GM21723 (cell line): ENCODE data around the gene SF3A1.

Experiments used
- ATAC-seq: cut with Tn5 transposase; IDR thresholded peaks from one replicate; pipeline ENCODE4 v1.9.1; 2021; ENCODE audit warnings: mild to moderate bottlenecking, moderate library complexity; ENCODE audit not compliant: unreplicated experiment

Gene SF3A1

GRCh38 chr22:30386960-30387827 lies 30.5 kb upstream of the SF3A1 start, which contains the start of gene RNF215:
TSS of gene RNF215 (minus strand) at chr22:30387411. CDS start at chr22:30387313, 98 bp downstream.
- ATAC-seq, result peak; percentile 72

- no peak for ATAC-seq
Observed at GRCh38 chr22:30386608-30386959, 29.9 kb upstream of the SF3A1 start.

- ATAC-seq, result no peak
Observed at GRCh38 chr22:30385942-30386341, 29.2 kb upstream of the SF3A1 start.

GRCh38 chr22:30383061-30383460 lies 26.4 kb upstream of the SF3A1 start:
- ATAC-seq, result no peak

- no peak for ATAC-seq
Observed at GRCh38 chr22:30382340-30382739, 25.6 kb upstream of the SF3A1 start.

GRCh38 chr22:30381264-30381663 lies 24.6 kb upstream of the SF3A1 start:
- no peak for ATAC-seq

GRCh38 chr22:30380011-30380410 lies 23.3 kb upstream of the SF3A1 start:
- no peak for ATAC-seq

GRCh38 chr22:30375312-30375849 lies 18.7 kb upstream of the SF3A1 start:
- no peak for ATAC-seq

- no peak for ATAC-seq
Observed at GRCh38 chr22:30373331-30374325, 16.9 kb upstream of the SF3A1 start.

GRCh38 chr22:30372915-30373314 lies 16.2 kb upstream of the SF3A1 start:
- ATAC-seq, result no peak

- no peak for ATAC-seq
Observed at GRCh38 chr22:30371981-30372380, 15.3 kb upstream of the SF3A1 start.

- no peak for ATAC-seq
Observed at GRCh38 chr22:30371321-30371720, 14.6 kb upstream of the SF3A1 start.

GRCh38 chr22:30370641-30371230 lies 14.0 kb upstream of the SF3A1 start:
- ATAC-seq, result no peak

- no peak for ATAC-seq
Observed at GRCh38 chr22:30368420-30368819, 11.7 kb upstream of the SF3A1 start.

GRCh38 chr22:30365891-30366290 lies 9.2 kb upstream of the SF3A1 start:
- no peak for ATAC-seq

- ATAC-seq, result no peak
Observed at GRCh38 chr22:30362651-30363281, 6.1 kb upstream of the SF3A1 start.

GRCh38 chr22:30361916-30362650 lies 5.4 kb upstream of the SF3A1 start:
- ATAC-seq, result no peak

GRCh38 chr22:30358541-30358940 lies 1.8 kb upstream of the SF3A1 start:
- no peak for ATAC-seq

- ATAC-seq, result no peak
Observed at GRCh38 chr22:30357650-30358215, 1.0 kb upstream of the SF3A1 start.

- ATAC-seq, result no peak
Observed at GRCh38 chr22:30357236-30357570, 509 bp upstream of the SF3A1 start.
